ENCODE data around the gene ACER2. TPM values are rescaled to one million over a fixed set of nuclear protein-coding genes. Genes with fewer than 3 reads are reported as not detected.

Gene ACER2
- total and polyA plus RNA-seq, 8 donors: 0.23 to 54.3 (median 20.5) TPM; not detected in 1

GRCh38 chr9:19378647-19379046 lies 30.2 kb upstream of the ACER2 start:
- peaks cover 46 to 55% (median 51%) of the 10 kb centered on the region in 4 donors for H3K36me3 ChIP-seq
- H3K9me3 ChIP-seq: no peaks in the 10 kb centered on the region
- intact Hi-C loops (cut with DNase I; ENCODE audit: low total_unique reads): no loop called here
- H3K4me1 ChIP-seq: peaks cover 16 to 49% (median 28%) of the 10 kb centered on the region in 4 donors
- H3K27me3 ChIP-seq: no peaks in the 10 kb centered on the region
- H3K4me3 ChIP-seq: peak overlapping the region; percentile 70 to 81 (median 80)
- TF ChIP-seq CTCF (IDR thresholded peaks at IDR 0.05) (no peak), EP300 (IDR thresholded peaks at IDR 0.05) (no peak), POLR2AphosphoS5 (IDR thresholded peaks at IDR 0.05) (no peak), POLR2A (IDR thresholded peaks at IDR 0.05) (no peak)
- no peak for DNase-seq
- H3K27ac ChIP-seq: peak overlapping the region in 4 of 5 donors; percentile 90 to 97 (median 92)
- 16 to 31% (median 27%) methylated on average over 7 of the region's 7 CpGs for WGBS, 5 donors

- 2 to 4% (median 3%) methylated on average over 12 of the region's 12 CpGs for WGBS, 5 donors
- intact Hi-C loops (cut with DNase I; ENCODE audit: low total_unique reads): no loop called here
- peaks cover 16 to 49% (median 28%) of the 10 kb centered on the region in 4 donors for H3K4me1 ChIP-seq
- no peaks in the 10 kb centered on the region for H3K27me3 ChIP-seq
- peak overlapping the region; percentile 83 to 97 (median 91) for H3K27ac ChIP-seq
- no peak for TF ChIP-seq EP300 (IDR thresholded peaks at IDR 0.05)
- TF ChIP-seq POLR2A (IDR thresholded peaks at IDR 0.05): no peak
- TF ChIP-seq POLR2AphosphoS5 (IDR thresholded peaks at IDR 0.05): no peak
- TF ChIP-seq CTCF (IDR thresholded peaks at IDR 0.05): no peak
- peak in 1 of 2 donors; percentile 33 for DNase-seq
- no peaks in the 10 kb centered on the region for H3K9me3 ChIP-seq
- peaks cover 43 to 49% (median 46%) of the 10 kb centered on the region in 4 donors for H3K36me3 ChIP-seq
- H3K4me3 ChIP-seq: peak overlapping the region; percentile 70 to 81 (median 80)
Observed at GRCh38 chr9:19379283-19379682, 29.5 kb upstream of the ACER2 start.

GRCh38 chr9:19379697-19380046 lies 29.1 kb upstream of the ACER2 start:
- intact Hi-C loops (cut with DNase I; ENCODE audit: low total_unique reads): no loop called here
- Histone ChIP-seq H3K27ac (peak overlapping the region; percentile 83 to 97 (median 91)), H3K4me1 (peaks cover 16 to 49% (median 28%) of the 10 kb centered on the region in 4 donors), H3K4me3 (peak overlapping the region; percentile 70 to 81 (median 80)), H3K9me3 (no peaks in the 10 kb centered on the region), H3K27me3 (no peaks in the 10 kb centered on the region), H3K36me3 (peaks cover 39 to 45% (median 43%) of the 10 kb centered on the region in 4 donors)
- 0 to 1% (median 0%) methylated on average over 15 to 30 of the region's 30 CpGs for WGBS, 5 donors
- TF ChIP-seq POLR2A (IDR thresholded peaks at IDR 0.05) (no peak), CTCF (IDR thresholded peaks at IDR 0.05) (no peak), POLR2AphosphoS5 (IDR thresholded peaks at IDR 0.05) (no peak), EP300 (IDR thresholded peaks at IDR 0.05) (no peak)
- DNase-seq: no peak

GRCh38 chr9:19380826-19381075 lies 28.1 kb upstream of the ACER2 start:
- Histone ChIP-seq H3K9me3 (no peaks in the 10 kb centered on the region), H3K4me3 (peak overlapping the region; percentile 70 to 81 (median 80)), H3K36me3 (peaks cover 28 to 35% (median 33%) of the 10 kb centered on the region in 4 donors), H3K27ac (peak overlapping the region; percentile 90 to 97 (median 93)), H3K27me3 (no peaks in the 10 kb centered on the region), H3K4me1 (peaks cover 16 to 47% (median 28%) of the 10 kb centered on the region in 4 donors)
- intact Hi-C loops (cut with DNase I; ENCODE audit: low total_unique reads): no loop called here
- WGBS, 5 donors: 25 to 39% (median 31%) methylated on average over 6 of the region's 6 CpGs
- TF ChIP-seq EP300 (IDR thresholded peaks at IDR 0.05): no peak
- TF ChIP-seq POLR2A (IDR thresholded peaks at IDR 0.05): no peak
- no peak for TF ChIP-seq CTCF (IDR thresholded peaks at IDR 0.05)
- no peak for TF ChIP-seq POLR2AphosphoS5 (IDR thresholded peaks at IDR 0.05)
- DNase-seq: no peak

Data from stomach (tissue), 9 donors.